Left ventricle myocardium inferior (tissue), 1 donor: ENCODE data around the gene STK10. TPM values are rescaled to one million over a fixed set of nuclear protein-coding genes. Genes with fewer than 3 reads are reported as not detected.

Experiments used
- DNase-seq: peaks from one replicate; pipeline ENCODE4 v3.0.0-alpha.2; 2020
- H3K27ac ChIP-seq: fragments of 200-600 bp; replicated peaks from 2 replicates; pipeline ENCODE4 v1.8.0; 2021
- H3K27me3 ChIP-seq: fragments of 200-600 bp; 2 replicates; pipeline ENCODE4 v1.8.0; 2021; ENCODE audit warnings: low read depth
- H3K36me3 ChIP-seq: fragments of 200-600 bp; 2 replicates; pipeline ENCODE4 v1.8.0; 2021
- H3K4me1 ChIP-seq: fragments of 200-600 bp; 2 replicates; pipeline ENCODE4 v1.8.0; 2021
- H3K4me3 ChIP-seq: fragments of 200-600 bp; 2 replicates; pipeline ENCODE4 v1.8.0; 2021; ENCODE audit warnings: mild to moderate bottlenecking, moderate library complexity
- H3K9me3 ChIP-seq: fragments of 200-600 bp; replicated peaks from 2 replicates; pipeline ENCODE4 v1.8.0; 2021
- intact Hi-C: fragments of 100-400 bp; cut with micrococcal nuclease; formaldehyde crosslinking; loops from one replicate; pipeline ENCODE4 v1.11.0; 2022
- total RNA-seq: library from RNA; stranded (reverse); fragmentation: NEBNext Ultra II Directional; extraction: Animal tissue kit (Norgen Biotek cat#: 25700); gene quantifications from one replicate; pipeline ENCODE4 v1.2.1, GENCODE V29; 2021
- TF ChIP-seq, protein P1 (sequence below): fragments of 200-600 bp; IDR thresholded peaks from 2 replicates; pipeline ENCODE4 v1.8.0; 2021; ENCODE audit warnings: antibody characterized with exemption, mild to moderate bottlenecking, borderline replicate concordance
- donor health status: DM: no; HTN: yes; CAD: no; lungs with severe emphysema.

STK10 gene
- total RNA-seq, 1 donor from 2014 or later: 5.3 TPM

DNA sequence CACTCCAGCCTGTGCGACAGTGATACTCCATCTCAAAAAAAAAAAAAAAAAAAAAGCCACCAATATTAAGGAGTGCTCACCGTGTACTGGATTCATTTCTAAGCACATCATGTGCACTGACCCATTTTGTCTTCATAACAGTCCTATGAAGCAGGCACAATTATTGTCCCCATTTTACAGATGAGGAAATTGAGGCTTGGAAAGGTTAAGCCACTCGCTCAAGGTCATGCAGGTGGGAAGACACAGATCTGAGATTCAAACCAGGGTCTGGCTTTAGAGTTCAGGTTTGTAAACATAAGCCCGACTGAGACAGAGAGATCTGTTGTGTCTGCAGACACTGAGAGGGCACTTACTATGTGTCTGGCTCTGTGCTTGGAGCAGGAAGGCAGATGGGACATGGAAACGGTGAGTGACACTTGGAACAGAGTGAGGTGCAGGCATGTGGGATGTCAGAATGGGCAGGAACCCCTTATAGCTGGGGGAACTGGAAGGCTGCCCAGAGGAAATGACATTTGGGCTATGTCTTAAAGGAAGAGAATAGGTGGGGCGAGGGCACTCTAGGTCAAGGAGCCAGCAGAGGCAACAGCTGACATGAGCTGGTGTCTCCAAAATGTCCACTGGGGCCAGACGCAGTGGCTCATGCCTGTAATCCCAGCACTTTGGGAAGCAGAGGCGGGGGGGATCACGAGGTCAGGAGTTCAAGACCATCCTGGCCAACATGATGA lies 69.9 kb downstream of the STK10 start:
- peak overlapping the region; percentile 63 for H3K27ac ChIP-seq
- H3K4me1 ChIP-seq: peaks cover 46% of the 10 kb centered on the region
- intact Hi-C loops: no loop called here
- H3K36me3 ChIP-seq: peaks cover 19% of the 10 kb centered on the region
- TF ChIP-seq, protein P1, sequence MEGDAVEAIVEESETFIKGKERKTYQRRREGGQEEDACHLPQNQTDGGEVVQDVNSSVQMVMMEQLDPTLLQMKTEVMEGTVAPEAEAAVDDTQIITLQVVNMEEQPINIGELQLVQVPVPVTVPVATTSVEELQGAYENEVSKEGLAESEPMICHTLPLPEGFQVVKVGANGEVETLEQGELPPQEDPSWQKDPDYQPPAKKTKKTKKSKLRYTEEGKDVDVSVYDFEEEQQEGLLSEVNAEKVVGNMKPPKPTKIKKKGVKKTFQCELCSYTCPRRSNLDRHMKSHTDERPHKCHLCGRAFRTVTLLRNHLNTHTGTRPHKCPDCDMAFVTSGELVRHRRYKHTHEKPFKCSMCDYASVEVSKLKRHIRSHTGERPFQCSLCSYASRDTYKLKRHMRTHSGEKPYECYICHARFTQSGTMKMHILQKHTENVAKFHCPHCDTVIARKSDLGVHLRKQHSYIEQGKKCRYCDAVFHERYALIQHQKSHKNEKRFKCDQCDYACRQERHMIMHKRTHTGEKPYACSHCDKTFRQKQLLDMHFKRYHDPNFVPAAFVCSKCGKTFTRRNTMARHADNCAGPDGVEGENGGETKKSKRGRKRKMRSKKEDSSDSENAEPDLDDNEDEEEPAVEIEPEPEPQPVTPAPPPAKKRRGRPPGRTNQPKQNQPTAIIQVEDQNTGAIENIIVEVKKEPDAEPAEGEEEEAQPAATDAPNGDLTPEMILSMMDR: no peak
- no peak for DNase-seq
- H3K4me3 ChIP-seq: no peak overlapping the region
- H3K27me3 ChIP-seq: no peaks in the 10 kb centered on the region
- no peaks in the 10 kb centered on the region for H3K9me3 ChIP-seq

DNA sequence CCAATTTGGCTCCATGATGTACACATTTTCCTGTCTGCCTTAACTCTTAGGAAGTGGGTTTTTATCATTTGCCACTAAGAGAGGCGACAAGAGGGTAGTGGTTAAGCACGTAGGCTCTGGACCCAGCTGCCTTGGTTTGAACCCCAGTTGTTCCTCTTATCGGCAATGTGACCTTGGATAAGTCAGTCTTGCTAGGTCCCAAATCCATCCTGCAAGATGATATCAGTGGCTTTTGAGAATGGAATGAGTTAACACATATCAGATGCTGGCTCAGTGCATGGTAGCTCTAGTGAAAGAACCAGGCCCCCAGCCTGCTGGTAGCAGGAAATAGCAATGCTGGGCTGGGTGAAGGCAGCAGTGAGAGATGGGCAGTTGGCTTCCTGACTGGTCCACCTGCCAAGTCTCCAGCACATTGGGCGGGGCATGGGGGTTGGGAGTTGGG lies 72.5 kb downstream of the STK10 start:
- peaks cover 65% of the 10 kb centered on the region for H3K4me1 ChIP-seq
- no peak overlapping the region for H3K4me3 ChIP-seq
- no peak for DNase-seq
- TF ChIP-seq, protein P1: no peak
- peaks cover 19% of the 10 kb centered on the region for H3K36me3 ChIP-seq
- no peaks in the 10 kb centered on the region for H3K27me3 ChIP-seq
- peak overlapping the region; percentile 60 for H3K27ac ChIP-seq
- intact Hi-C loops: no loop called here
- H3K9me3 ChIP-seq: no peaks in the 10 kb centered on the region

DNA sequence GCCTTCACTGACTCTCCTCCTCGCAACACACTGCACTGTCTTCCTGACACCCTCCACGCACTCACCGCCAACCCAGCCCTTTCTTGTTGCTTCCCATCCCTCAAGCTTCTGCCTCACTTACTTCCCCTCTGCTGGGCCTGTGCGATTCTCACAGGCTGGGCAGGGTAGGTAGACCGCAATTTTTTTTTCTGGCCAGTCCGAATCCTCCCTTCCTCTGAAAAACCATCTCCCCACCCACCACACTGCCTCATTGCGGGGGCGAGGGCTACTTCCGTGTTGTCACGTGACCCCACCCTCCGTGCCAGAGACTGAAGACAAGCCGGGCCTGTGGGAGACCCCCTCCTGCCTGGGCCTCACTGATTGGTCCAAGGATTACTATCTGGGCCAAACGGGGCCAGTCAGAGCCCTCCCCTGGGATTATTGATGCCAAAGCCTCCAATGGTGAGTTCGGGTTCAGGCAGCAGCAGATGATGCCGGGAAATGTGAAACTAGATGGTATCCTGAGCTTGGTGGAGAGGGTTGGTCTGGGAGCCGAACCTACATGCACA lies 73.1 kb downstream of the STK10 start:
- no peak overlapping the region for H3K4me3 ChIP-seq

DNA sequence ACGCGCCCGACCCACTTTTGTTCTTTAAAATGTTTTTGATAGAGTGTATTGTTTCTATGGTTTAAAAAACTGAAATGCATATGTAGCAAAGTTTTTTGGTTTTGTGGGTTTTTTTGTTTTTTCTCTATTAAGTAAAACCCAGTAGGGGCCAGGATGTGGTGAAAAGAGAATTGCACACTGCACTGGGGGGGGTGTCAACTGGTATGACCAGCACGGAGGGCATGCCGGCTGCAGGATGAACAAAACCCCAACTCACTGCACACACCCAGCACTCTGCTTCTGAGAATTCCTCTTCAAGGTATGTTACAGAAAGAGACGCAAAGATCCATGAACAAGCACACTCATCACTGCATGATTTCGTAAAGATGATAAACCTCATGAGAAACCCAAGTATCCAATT lies 75.0 kb downstream of the STK10 start:
- TF ChIP-seq, protein P1: no peak
- H3K4me1 ChIP-seq: peaks cover 56% of the 10 kb centered on the region
- intact Hi-C loops: loop anchor here (2.0 kb wide), 1 partner anchor 74 kb away; no protein-coding TSS in a partner anchor
- H3K36me3 ChIP-seq: peaks cover 19% of the 10 kb centered on the region
- H3K27ac ChIP-seq: no peak overlapping the region
- no peaks in the 10 kb centered on the region for H3K27me3 ChIP-seq
- peak; percentile 9 for DNase-seq
- no peaks in the 10 kb centered on the region for H3K9me3 ChIP-seq
- H3K4me3 ChIP-seq: no peak overlapping the region

More for the DNA sequence above, 73.1 kb downstream of the STK10 start:
- H3K27ac ChIP-seq: peak overlapping the region; percentile 60
- TF ChIP-seq, protein P1: no peak
- H3K36me3 ChIP-seq: peaks cover 19% of the 10 kb centered on the region
- DNase-seq: peak; percentile 54
- H3K4me1 ChIP-seq: peaks cover 67% of the 10 kb centered on the region
- H3K9me3 ChIP-seq: no peaks in the 10 kb centered on the region
- no peaks in the 10 kb centered on the region for H3K27me3 ChIP-seq
- intact Hi-C loops: no loop called here

DNA sequence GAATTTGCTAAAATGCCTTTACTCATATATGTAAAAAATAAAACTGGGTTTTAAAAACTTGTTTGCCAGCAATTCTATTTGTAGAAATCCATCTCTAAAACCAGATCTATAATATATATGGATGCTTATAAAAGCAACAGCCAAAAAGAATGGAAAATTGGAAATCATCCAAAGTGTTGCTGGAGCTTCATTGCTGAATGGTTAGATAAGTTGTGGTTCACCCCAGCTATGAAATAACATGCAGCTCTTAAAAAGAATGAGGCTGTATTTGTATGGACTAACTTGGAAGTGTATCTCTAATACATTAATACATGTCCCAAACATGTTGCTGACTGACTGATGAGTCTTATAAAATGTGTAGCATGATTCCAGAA lies 76.2 kb downstream of the STK10 start:
- no peak for DNase-seq
- peak overlapping the region; percentile 80 for H3K27ac ChIP-seq
- peaks cover 13% of the 10 kb centered on the region for H3K36me3 ChIP-seq
- no peaks in the 10 kb centered on the region for H3K9me3 ChIP-seq
- peaks cover 66% of the 10 kb centered on the region for H3K4me1 ChIP-seq
- no peaks in the 10 kb centered on the region for H3K27me3 ChIP-seq
- no peak overlapping the region for H3K4me3 ChIP-seq
- TF ChIP-seq, protein P1: no peak
- intact Hi-C loops: loop anchor here (2.0 kb wide), 1 partner anchor 75 kb away; no protein-coding TSS in a partner anchor
